Vagina (tissue), 2 donors: ENCODE data around the gene NDUFB10. TPM values are rescaled to one million over a fixed set of nuclear protein-coding genes. Genes with fewer than 3 reads are reported as not detected.

Experiments used
- DNase-seq, 2 donors: peaks; one replicate each; pipeline ENCODE4 v3.0.0-alpha.2; 2017; ENCODE audit errors: extremely low spot score in 2 of 2
- H3K27ac ChIP-seq: fragments of 200-600 bp; sonication (generic); one replicate; pipeline ENCODE4 v1.5.1; 2019
- H3K27me3 ChIP-seq: fragments of 200-600 bp; sonication (generic); one replicate; pipeline ENCODE4 v1.5.1; 2019
- H3K36me3 ChIP-seq, 2 donors: fragments of 200-600 bp; sonication (generic); one replicate each; pipeline ENCODE4 v1.5.1; 2017 to 2019
- H3K4me1 ChIP-seq: fragments of 200-600 bp; sonication (generic); one replicate; pipeline ENCODE4 v1.5.1; 2019
- H3K4me3 ChIP-seq, 2 donors: fragments of 200-600 bp; sonication (generic); 1 replicate in 1 of 2; 2 replicates in 1 of 2; pipeline ENCODE4 v1.5.1; 2016 to 2019
- H3K9me3 ChIP-seq: fragments of 200-600 bp; sonication (generic); one replicate; pipeline ENCODE4 v1.5.1; 2019
- CTCF ChIP-seq, 3 experiments: fragments of 450-650 bp in 2 of 3; fragments of 200-600 bp in 1 of 3; sonication (generic) in 1 of 3; IDR thresholded peaks; one replicate each; pipeline ENCODE4 v1.5.1; 2017 to 2019; ENCODE audit warnings: antibody characterized with exemption in 3 of 3, mild to moderate bottlenecking in 2 of 3, moderate library complexity in 2 of 3
- POLR2A ChIP-seq, 2 donors: fragments of 450-650 bp; IDR thresholded peaks; one replicate each; pipeline ENCODE4 v1.6.1; 2017; ENCODE audit warnings: antibody characterized with exemption in 2 of 2, mild to moderate bottlenecking in 2 of 2, moderate library complexity in 2 of 2
- POLR2AphosphoS5 ChIP-seq, 2 donors: sonication (generic); formaldehyde crosslinking; IDR thresholded peaks; one replicate each; pipeline ENCODE4 v1.9.0; 2017; ENCODE audit warnings: antibody characterized with exemption in 2 of 2, mild to moderate bottlenecking in 2 of 2, low read depth in 1 of 2; ENCODE audit not compliant: insufficient read depth in 1 of 2
- intact Hi-C: fragments of 100-400 bp; cut with DNase I; formaldehyde crosslinking; loops from one replicate; pipeline ENCODE4 v1.15.1; 2023
- small RNA-seq: library from RNA; depleted of rRNA; stranded (forward); fragments of <200 nt; gene quantifications from one replicate; pipeline ENCODE3, GENCODE V24; 2016
- total RNA-seq: library from RNA; depleted of rRNA; stranded (reverse); fragments of >200 nt; gene quantifications from one replicate; pipeline ENCODE4 v1.2.3, GENCODE V29; 2016

The NDUFB10 gene
- total RNA-seq, 1 donor from 2014 or later = 132 TPM

- H3K36me3 ChIP-seq = no peaks in the 10 kb centered on the region
- peaks cover 58% of the 10 kb centered on the region for H3K4me1 ChIP-seq
- DNase-seq = no peak
- H3K27ac ChIP-seq = peak overlapping the region; percentile 85
- H3K9me3 ChIP-seq = no peaks in the 10 kb centered on the region
- no peaks in the 10 kb centered on the region for H3K27me3 ChIP-seq
- intact Hi-C loops = no loop called here
- peak overlapping the region; percentile 90 to 94 for H3K4me3 ChIP-seq
- no peak for TF ChIP-seq POLR2AphosphoS5 (IDR thresholded peaks at IDR 0.05; ENCODE audit: insufficient read depth in 1 of 2, low read depth in 1 of 2)
These were observed 49.9 kb downstream of the NDUFB10 start for GRCh38 chr16:2009164-2009711.

GRCh38 chr16:2009791-2010510 is 50.6 kb downstream of the NDUFB10 start, which contains the start of gene ZNF598:
TSS of gene ZNF598 (minus strand) at chr16:2009821.
- H3K36me3 ChIP-seq = no peaks in the 10 kb centered on the region

More at GRCh38 chr16:2009791-2010510, 50.6 kb downstream of the NDUFB10 start, which contains the start of gene ZNF598:
- Histone ChIP-seq H3K4me1 (peaks cover 51% of the 10 kb centered on the region), H3K4me3 (peak within 1 kb of the TSS; percentile 90 to 94), H3K9me3 (no peaks in the 10 kb centered on the region), H3K27ac (peak within 1 kb of the TSS; percentile 85), H3K27me3 (no peaks in the 10 kb centered on the region)
- no peak for DNase-seq
- intact Hi-C loops = no loop called here
- TF ChIP-seq CTCF (IDR thresholded peaks at IDR 0.05) (no peak), POLR2A (IDR thresholded peaks at IDR 0.05) (peak in 1 of 2 donors; percentile 77), POLR2AphosphoS5 (IDR thresholded peaks at IDR 0.05; ENCODE audit: insufficient read depth in 1 of 2, low read depth in 1 of 2) (peak; percentile 22 to 95)

Small RNA genes within 50 kb of the gene (small RNA-seq; reads per million reads assigned to genes)
- gene AC005363.2 (not detected), gene SNORA10 (not detected), gene SNORA64 (not detected)

Other genes with a start within 250 kb of the NDUFB10 start
- gene NME3, start 188.0 kb upstream of the NDUFB10 start, total RNA-seq = 96.0 TPM
- 13.5 TPM for gene EME2, start 186.7 kb upstream of the NDUFB10 start, total RNA-seq
- gene MRPS34, start 186.4 kb upstream of the NDUFB10 start, total RNA-seq = 89.6 TPM
- 75.9 TPM for gene SPSB3, start 177.0 kb upstream of the NDUFB10 start, total RNA-seq
- 40.8 TPM for gene NUBP2, start 176.6 kb upstream of the NDUFB10 start, total RNA-seq
- gene IGFALS, start 165.8 kb upstream of the NDUFB10 start, total RNA-seq = not detected
- gene HAGH, start 132.7 kb upstream of the NDUFB10 start, total RNA-seq = 71.5 TPM
- 53.5 TPM for gene FAHD1, start 132.3 kb upstream of the NDUFB10 start, total RNA-seq
- not detected for gene MEIOB, start 87.4 kb upstream of the NDUFB10 start, total RNA-seq
- gene HS3ST6, start 41.1 kb upstream of the NDUFB10 start, total RNA-seq = 4.4 TPM
- gene MSRB1, start 16.3 kb upstream of the NDUFB10 start, total RNA-seq = 53.0 TPM
- gene RPL3L, start 4.8 kb upstream of the NDUFB10 start, total RNA-seq = not detected
- 3,117 TPM for gene RPS2, start 5.3 kb downstream of the NDUFB10 start, total RNA-seq
- not detected for gene RNF151, start 7.3 kb downstream of the NDUFB10 start, total RNA-seq
- gene TBL3, start 12.5 kb downstream of the NDUFB10 start, total RNA-seq = 44.2 TPM
- 1.2 TPM for gene NOXO1, start 21.9 kb downstream of the NDUFB10 start, total RNA-seq
- 11.5 TPM for gene GFER, start 24.7 kb downstream of the NDUFB10 start, total RNA-seq
- gene SYNGR3, start 30.4 kb downstream of the NDUFB10 start, total RNA-seq = 8.3 TPM
- gene ZNF598, start 50.3 kb downstream of the NDUFB10 start, total RNA-seq = 51.8 TPM
- not detected for gene NPW, start 60.2 kb downstream of the NDUFB10 start, total RNA-seq
- gene NHERF2, start 67.4 kb downstream of the NDUFB10 start, total RNA-seq = 44.7 TPM
- gene NTHL1, start 88.3 kb downstream of the NDUFB10 start, total RNA-seq = 28.5 TPM
- gene TSC2, start 88.4 kb downstream of the NDUFB10 start, total RNA-seq = 78.6 TPM
- gene PKD1, start 176.4 kb downstream of the NDUFB10 start, total RNA-seq = 153 TPM
- 1.5 TPM for gene RAB26, start 189.1 kb downstream of the NDUFB10 start, total RNA-seq
- gene TRAF7, start 196.2 kb downstream of the NDUFB10 start, total RNA-seq = 38.8 TPM
- gene CASKIN1, start 237.1 kb downstream of the NDUFB10 start, total RNA-seq = 0.25 TPM
- 51.6 TPM for gene MLST8, start 245.9 kb downstream of the NDUFB10 start, total RNA-seq